Adipose tissue (tissue), 3 donors: ENCODE results near the gene F8. TPM values are rescaled to one million over a fixed set of nuclear protein-coding genes. Genes with fewer than 3 reads are reported as not detected.
"Not testable (repeated sequence)": the region's sequence is repeated elsewhere in the genome, so short reads cannot be mapped to it uniquely, and the experiment has no call there.

Experiments
- H3K27ac ChIP-seq: one replicate; pipeline ENCODE4 v1.5.1; 2013; ENCODE audit warnings: low read depth, low read length
- whole genome bisulfite sequencing, 3 donors: extraction: QIAGEN DNeasy Blood & Tissue Kit; methylation state at CpG; one replicate each; pipeline ENCODE4 v1.1.7; 2013; 5-methylcytosine and 5-hydroxymethylcytosine counted together
- polyA plus RNA-seq, 3 donors: library from polyadenylated mRNA; stranded (reverse); fragments of 200-250 nt; gene quantifications; one replicate each; pipeline ENCODE4 v1.2.3, GENCODE V29; 2013
- donor health status: healthy with polysubstance abuse.
- donor health status: Bipolar disorder and iron deficiency.
- donor health status: healthy.

The F8 gene
- polyA plus RNA-seq, 3 donors = 5.1 to 26.7 (median 25.8) TPM

DNA sequence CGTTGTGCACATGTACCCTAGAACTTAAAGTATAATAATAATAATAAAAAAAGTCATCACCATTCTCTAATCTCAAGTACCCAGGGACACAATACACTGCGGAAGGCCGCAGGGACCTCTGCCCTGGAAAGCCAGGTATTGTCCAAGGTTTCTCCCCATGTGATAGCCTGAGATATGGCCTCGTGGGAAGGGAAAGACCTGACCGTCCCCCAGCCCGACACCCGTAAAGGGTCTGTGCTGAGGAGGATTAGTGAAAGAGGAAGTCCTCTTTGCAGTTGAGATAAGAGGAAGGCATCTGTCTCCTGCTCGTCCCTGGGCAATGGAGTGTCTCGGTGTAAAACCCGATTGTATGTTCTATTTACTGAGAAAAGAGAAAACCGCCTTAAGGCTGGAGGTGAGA lies 112.0 kb downstream of the F8 start:
- H3K27ac ChIP-seq = not testable (repeated sequence)
- WGBS, 3 donors = 79 to 86% (median 83%) methylated on average over 8 to 11 of the region's 11 CpGs

DNA sequence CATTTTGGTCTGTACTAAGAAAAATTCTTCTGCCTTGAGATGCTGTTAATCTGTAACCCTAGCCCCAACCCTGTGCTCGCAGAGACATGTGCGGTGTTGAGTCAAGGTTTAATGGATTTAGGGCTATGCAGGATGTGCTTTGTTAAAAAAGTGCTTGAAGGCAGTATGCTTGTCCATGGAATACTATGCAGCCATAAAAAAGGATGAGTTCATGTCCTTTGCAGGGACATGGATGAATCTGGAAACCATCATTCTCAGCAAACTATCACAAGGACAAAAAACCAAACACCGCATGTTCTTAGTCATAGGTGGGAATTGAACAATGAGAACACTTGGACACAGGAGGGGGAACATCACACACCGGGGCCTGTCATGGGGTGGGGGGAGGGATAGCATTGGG lies 112.5 kb downstream of the F8 start:
- H3K27ac ChIP-seq = not testable (repeated sequence)
- WGBS, 3 donors = 91 to 97% (median 96%) methylated on average over 4 of the region's 4 CpGs

DNA sequence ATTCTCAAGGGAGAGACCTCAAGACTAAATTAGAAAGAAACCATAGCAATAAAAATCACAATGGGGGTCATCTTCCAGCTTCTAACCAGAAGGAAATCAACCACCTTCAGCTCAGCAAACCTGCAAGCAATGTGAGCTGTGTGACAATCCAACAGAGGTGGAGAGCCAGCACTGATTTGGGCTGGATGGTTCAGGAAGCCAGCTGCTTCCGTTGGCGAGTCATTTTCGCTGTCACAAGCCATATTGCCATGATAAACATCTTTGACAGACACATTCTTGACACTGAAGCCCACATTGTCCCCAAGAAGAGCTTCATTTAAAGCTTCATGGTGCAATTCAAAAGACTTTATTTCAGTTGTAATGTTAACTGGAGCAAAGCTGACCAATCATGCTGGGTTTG lies 113.7 kb downstream of the F8 start:
- no peak overlapping the region for H3K27ac ChIP-seq
- 38 to 89% (median 73%) methylated on average over 3 of the region's 3 CpGs for WGBS, 3 donors

DNA sequence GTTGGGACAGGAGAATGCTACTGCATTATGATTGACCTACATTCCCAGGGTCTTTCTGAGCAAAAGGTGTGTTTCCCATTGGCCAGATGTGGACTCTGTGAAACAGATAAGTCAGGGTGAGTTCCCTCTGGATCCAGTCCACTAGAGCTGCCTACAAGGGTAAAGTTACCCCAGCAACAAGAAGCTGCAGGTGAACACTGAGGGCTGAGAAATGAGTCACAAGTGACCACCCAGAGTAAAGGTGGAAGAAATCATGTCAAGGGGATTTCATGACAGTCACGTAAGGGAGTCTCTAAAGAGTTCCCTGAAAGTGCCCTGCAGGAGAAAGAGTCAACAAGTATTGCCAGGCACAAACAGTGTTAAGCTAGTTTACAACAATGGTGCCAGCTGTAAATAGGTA lies 120.1 kb downstream of the F8 start:
- 72 to 92% (median 80%) methylated on average over 1 of the region's 1 CpG for WGBS, 3 donors

DNA sequence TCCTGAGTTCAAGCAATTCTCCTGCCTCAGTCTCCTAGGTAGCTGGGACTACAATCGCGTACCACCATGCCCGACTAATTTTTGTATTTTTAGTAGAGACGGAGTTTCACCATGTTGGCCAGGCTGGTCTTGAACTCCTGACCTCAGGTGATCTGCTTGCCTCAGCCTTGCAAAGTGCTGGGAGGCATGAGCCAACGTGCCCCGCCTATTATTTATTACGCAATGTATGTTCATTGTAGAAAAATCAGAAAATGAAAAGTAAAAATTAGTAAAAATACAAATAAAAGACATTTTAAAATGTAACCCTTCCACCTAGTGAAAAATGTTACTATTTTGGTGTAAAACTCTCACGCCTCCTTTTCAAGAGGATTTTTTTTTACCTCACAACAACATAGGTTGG lies 122.2 kb downstream of the F8 start:
- no peak overlapping the region for H3K27ac ChIP-seq
- WGBS, 3 donors = 82 to 96% (median 93%) methylated on average over 8 of the region's 8 CpGs

More for the DNA sequence above, 120.1 kb downstream of the F8 start:
- H3K27ac ChIP-seq = no peak overlapping the region

DNA sequence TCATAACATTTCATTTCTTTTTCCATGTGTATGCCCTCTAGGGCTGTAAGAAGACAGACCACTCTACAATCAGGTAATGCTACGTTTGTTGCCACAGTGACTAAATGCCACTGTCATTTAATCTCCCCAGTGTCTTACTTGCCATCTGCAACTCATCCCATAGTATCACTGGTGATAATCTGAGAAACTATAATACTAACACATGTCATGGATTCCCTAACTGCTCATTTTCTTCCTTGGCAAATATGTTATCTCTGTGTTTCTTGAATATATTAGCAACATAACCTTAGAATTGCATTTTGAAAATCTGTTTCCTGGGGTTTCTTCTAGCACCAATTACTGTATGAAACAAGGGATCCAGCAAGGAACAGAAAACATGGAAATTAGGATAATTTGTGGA lies 130.2 kb downstream of the F8 start:
- WGBS, 3 donors = 66 to 94% (median 92%) methylated on average over 1 of the region's 1 CpG

DNA sequence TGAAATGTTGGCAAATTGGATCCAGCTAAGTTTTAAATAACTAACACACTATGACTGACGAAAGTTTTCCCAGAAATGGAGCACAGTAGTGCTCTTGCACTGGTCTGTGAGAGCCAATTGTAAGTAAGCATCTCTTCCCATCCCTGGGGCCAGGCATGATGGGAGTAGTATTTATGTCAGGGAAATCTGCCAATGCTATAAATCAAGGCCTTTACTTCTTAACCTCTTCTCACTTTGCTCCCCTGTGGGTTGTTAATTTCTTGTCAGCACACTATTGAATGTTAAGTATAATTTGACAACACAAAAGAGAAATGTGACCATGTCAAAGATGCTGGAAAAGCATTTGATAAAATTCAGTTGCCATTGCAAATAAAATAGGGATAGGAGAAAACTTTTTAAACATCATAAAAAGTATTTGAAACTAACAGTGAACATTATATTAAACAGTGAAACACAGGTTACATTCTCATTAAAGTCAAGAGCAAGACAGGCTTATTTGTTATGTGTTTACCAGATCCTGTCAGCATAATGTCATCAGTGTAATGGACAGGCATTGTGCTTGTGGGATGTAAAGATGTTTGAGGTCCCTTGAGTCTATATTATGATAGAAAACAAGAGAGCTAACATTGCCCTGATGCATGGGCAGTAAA lies 131.4 kb downstream of the F8 start:
- 31 to 84% (median 73%) methylated on average over 1 of the region's 1 CpG for WGBS, 3 donors
- H3K27ac ChIP-seq = no peak overlapping the region

More for the DNA sequence above, 130.2 kb downstream of the F8 start:
- H3K27ac ChIP-seq = no peak overlapping the region

DNA sequence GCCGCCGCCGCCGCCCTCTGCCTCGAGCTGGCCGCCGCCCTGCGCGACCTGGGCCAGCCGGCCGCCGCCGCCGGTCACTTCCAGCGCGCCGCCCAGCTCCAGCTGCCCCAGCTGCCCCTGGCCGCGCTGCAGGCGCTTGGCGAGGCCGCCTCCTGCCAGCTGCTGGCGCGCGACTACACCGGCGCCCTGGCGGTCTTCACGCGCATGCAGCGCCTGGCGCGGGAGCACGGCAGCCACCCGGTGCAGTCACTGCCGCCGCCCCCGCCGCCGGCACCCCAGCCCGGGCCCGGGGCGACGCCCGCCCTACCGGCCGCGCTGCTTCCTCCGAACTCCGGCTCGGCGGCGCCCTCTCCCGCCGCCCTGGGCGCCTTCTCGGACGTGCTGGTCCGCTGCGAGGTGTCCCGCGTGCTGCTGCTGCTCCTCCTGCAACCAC lies 135.7 kb downstream of the F8 start:
- WGBS, 3 donors = no CpG with 5 or more reads among the region's 62 CpGs

DNA sequence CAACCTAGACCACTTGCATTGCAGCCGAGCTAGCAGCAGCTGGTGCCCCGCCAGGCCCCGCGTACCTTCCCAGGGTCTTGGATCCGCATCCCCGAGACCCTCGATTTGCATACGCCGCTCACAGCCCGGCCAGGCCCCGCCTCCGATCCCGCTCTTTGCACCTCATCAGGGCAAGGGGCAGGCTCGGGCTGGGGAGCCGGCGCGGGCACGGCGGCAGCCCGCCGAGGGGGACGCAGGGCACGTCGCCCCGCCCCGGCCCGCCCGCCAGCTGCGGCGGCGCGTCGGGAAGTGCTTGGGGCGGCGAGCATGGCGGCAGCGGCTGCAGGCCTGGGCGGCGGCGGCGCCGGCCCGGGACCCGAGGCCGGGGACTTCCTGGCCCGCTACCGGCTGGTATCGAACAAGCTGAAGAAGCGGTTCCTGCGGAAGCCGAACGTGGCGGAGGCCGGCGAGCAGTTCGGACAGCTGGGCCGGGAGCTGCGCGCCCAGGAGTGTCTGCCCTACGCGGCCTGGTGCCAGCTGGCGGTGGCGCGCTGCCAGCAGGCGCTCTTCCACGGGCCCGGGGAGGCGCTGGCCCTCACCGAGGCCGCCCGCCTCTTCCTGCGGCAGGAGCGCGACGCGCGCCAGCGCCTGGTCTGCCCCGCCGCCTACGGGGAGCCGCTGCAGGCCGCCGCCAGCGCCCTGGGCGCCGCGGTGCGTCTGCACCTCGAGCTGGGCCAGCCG lies 136.3 kb downstream of the F8 start, which contains the start of gene F8A1:
TSS of gene F8A1 (plus strand) at position 287 of the 720 bp plus-strand sequence. CDS start at position 307, 20 bp downstream.
- 0 to 25% methylated on average over 4 to 7 of the region's 91 CpGs; no CpG with 5 or more reads in 1 of the 3 donors for WGBS, 3 donors
- not testable (repeated sequence) for H3K27ac ChIP-seq

More for the DNA sequence above, 135.7 kb downstream of the F8 start:
- H3K27ac ChIP-seq = not testable (repeated sequence)

DNA sequence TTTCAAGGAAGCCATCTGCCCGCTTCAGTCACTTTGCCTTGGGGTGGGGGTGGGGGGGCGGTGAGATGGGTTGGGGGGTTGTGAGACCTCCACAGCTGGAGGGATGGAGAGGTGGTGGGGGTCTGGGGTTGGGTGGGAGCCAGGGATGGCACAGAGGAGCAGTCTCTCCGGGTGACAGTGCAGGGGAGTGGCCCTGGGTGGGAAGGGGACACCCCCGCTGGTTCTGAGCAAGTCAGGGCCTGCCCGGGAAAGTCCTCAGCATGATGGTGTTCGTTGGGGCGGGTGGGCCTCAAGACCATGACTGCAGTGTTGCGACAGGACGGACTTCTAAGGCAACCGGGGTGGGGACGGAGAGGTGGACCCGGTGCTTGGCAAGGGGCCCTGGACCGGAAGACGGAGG lies 137.0 kb downstream of the F8 start:
- not testable (repeated sequence) for H3K27ac ChIP-seq
- WGBS, 3 donors = 37 to 90% (median 73%) methylated on average over 1 to 6 of the region's 14 CpGs

DNA sequence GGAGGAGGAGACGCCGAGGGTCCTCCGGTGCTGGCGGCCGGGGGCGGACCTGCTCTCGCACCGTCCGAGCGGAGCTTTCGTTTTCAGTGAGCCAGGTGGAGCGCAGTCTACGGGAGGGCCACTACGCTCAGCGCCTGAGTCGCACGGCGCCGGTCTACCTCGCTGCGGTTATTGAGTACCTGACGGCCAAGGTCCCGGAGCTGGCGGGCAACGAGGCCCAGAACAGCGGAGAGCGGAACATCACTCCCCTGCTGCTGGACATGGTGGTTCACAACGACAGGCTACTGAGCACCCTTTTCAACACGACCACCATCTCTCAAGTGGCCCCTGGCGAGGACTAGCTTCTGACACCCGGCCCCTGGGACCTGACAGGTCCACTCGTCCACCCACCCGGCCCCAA lies 137.5 kb downstream of the F8 start:
- not testable (repeated sequence) for H3K27ac ChIP-seq
- WGBS, 3 donors = 98% methylated on average over 12 of the region's 33 CpGs; no CpG with 5 or more reads in 2 of the 3 donors

DNA sequence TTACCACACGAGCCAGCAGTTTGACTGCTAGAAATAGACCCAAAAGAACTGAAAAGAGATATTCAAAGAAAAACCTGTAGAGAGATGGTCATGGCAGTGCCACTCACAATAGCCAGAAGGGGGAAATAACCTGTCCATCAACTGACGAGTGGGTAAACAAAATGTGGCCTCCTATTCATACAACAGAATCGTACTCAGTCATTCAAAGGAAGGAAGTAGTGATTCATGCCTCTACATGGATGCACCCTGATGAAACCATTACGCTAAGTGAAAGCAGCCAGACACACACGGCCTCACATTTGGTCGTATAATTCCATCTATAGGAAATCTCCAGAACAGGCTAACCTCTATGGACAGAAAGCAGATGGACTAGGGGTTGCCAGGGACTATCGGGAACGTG lies 138.5 kb downstream of the F8 start:
- no CpG with 5 or more reads among the region's 8 CpGs for WGBS, 3 donors
- not testable (repeated sequence) for H3K27ac ChIP-seq

DNA sequence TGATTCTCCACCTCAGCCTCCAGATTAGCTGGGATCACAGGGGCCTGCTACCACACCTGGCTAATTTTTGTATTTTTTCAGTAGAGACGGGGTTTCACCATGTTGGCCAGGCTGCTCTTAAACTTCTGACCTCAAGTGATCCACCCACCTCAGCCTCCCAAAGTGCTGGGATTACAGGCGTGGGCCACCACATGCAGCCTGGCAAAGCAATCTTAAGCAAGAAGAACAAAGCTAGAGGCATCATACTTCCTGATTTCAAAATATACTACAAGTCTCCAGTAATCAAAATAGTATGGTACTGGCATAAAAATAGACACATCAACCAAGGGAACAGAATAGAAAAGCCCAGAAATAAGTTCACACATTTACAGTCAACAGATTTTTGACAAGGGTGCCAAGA lies 149.2 kb downstream of the F8 start:
- H3K27ac ChIP-seq = no peak overlapping the region
- WGBS, 3 donors = 64 to 89% (median 76%) methylated on average over 2 of the region's 2 CpGs

DNA sequence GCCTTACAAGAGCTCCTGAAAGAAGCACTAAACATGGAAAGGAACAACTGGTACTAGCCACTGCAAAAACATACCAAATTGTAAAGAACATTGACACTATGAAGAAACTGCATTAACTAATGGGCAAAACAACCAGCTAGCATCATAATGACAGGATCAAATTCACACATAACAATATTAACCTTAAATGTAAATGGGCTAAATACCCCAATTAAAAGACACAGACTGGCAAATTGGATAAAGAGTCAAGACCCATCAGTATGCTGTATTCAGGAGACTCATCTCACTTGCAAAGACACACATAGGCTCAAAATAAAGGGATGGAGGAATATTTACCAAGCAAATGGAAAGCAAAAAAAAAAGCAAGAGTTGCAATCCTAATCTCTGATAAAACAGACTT lies 154.0 kb downstream of the F8 start:
- H3K27ac ChIP-seq = not testable (repeated sequence)

DNA sequence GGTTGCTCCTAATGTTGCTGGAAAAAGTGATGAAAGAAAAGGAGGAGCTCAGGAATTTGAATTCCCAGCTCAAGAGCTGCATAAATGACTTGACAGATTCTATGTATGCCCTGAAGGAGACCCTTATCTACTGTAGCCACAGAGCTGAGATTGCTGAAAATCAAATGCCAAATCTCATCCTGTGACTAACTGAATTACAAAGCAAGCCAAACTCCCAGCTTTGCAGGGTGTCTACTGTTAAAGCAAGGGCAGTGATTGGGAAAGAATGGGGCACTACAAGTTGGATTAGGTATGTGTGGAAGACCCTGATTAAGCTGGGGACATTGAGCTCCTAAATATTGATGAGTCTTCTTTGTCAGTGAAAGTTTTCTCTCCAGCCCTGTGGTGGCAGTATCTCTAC lies 167.3 kb downstream of the F8 start:
- H3K27ac ChIP-seq = no peak overlapping the region

DNA sequence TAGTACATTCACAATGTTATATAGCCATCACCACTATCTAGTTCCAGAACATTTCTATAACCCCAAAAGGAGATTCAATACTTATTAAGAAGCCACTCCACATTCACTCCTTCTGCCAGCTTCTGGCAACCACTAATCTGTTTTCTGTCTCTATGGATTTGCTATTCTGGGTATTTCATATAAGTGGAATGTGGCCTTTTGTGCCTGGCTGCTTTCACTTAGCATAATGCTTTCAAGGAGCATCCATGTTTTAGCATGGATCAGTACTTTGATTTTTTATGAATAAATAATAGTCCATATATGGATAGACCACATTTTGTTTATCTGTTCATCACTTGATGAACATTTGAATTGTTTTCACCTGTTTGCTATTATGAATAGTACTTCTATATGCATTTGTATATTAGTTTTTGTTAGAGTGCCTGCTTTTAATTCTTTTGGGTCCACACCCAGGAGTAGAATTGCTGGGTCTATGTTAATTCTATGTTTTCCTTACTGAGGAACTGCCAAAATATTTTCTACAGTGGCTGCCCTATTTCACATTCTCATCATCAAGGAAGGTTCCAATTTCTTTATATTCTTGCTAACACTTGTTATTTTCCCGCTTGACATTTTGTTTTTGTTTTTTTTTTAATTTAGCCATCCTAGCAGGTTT lies 171.4 kb downstream of the F8 start:
- H3K27ac ChIP-seq = no peak overlapping the region
- 89 to 100% (median 97%) methylated on average over 1 of the region's 1 CpG for WGBS, 3 donors

DNA sequence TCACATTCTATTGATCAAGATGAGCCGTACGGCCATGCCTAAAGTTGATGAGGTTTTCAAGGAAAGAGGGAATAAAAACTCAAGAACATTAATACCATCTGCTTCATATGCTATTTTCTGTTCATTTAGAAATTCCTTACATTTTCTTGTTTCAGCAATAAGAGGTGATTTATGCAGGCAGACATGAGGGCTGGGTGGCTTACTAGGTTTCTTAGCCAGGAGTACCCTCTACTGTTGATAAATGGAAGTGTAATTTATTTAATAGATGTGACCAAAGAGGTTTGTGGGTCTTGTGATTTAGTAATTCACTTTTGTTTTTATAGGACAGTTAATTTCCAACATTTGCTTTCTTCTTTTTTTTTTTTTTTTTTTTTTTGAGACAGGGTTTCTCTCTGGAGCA lies 181.7 kb downstream of the F8 start:
- no peak overlapping the region for H3K27ac ChIP-seq
- 88 to 90% (median 89%) methylated on average over 2 of the region's 2 CpGs for WGBS, 3 donors

DNA sequence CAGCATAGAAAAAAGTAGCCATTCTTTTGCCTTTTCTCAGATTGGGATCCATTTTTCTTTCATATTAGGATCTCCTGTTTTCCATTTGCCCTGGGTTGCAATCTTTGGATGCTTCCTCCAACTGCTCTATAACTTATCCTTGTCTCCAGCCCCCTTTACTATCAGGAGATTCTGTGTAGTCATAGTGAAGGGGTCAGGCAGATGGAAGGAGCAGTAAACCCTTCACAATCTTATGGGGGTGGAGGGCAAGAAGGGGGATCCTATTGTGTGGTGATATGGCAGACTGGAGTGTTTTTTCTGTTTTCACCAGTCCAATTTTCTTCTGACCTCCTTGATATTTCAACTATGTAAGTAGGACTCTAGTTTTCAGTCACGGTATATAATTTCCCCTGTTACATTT lies 186.4 kb downstream of the F8 start:
- WGBS, 3 donors = 69 to 78% (median 75%) methylated on average over 1 of the region's 1 CpG
- no peak overlapping the region for H3K27ac ChIP-seq

DNA sequence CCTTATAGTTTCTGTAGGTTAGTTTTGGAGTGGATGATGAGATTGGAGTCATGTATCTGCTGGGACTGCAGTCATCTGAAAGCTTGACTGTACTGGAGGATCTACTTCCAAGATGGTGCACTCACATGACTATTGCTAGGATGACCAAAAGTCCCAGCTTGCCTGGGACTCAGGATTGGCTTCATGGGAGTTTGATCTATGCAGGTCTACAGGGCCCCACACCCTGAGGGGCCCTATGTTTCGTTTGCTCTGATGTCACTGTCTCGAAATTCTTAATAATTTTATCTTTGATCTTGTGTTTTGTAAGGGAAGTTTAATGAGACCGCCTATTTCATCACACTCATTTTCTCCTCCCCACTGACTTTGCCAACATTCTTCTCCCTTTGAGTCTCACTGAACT lies 188.0 kb downstream of the F8 start, which contains the start of gene SMIM9:
TSS of gene SMIM9 (minus strand) at position 101 of the 400 bp plus-strand sequence. CDS start 3,806 bp downstream, outside the sequence.
- 75 to 91% (median 82%) methylated on average over 3 of the region's 3 CpGs for WGBS, 3 donors
- no peak within 1 kb of the TSS for H3K27ac ChIP-seq
